ENCODE data around the gene FSD1.

The FSD1 gene

DNA sequence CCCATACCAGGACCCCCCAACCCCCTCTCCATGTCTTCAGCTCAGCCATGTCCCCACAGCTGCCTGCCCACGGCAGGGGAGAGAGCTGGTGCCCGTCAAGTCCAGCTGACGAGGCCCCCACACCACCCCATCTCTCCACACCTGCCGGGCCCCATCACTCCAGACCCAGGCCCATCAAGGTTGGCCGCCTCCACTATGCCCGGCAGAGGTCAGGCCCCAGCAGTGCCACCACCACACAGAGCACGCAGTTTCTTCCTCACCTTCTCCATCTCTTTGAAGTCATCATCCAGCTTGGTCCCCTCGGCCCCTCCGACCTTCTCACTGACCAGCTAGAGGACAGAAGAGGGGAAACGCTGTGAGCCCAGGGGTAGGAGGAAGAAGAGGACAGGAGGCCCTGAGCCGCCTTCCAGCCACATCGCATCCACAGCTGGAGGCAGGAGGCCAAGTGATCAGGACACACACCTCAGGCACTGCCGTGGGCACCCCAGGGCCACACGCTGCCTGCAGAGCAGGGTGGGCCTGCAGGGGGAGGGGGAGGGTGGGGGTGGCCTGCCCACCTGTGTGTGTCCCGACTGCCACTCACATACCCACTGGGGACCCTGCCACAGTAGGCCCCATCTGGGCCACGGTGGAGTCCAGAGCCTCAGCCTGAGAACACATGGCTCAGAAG lies 62.4 kb downstream of the FSD1 start:
- DNase-seq = no peak

DNA sequence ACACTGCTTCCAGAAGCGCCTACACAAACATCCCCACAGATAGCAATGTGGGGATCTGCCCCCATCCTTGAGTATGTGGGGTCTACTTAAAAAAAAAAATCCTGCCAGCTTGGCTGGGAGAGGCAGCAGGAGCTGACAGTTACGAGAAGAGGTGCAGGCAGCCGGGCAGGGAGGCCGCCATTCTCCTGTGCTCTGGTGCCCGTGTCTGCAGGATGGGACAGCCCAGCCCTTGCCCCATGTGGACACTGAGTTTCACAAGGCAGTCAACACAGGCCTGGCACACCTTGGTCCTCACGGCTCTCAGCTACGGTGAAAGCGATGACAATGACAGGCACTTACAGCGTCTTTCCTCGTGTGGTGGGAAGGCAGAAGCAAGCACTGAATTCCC lies 62.9 kb downstream of the FSD1 start:
- no peak for DNase-seq

DNA sequence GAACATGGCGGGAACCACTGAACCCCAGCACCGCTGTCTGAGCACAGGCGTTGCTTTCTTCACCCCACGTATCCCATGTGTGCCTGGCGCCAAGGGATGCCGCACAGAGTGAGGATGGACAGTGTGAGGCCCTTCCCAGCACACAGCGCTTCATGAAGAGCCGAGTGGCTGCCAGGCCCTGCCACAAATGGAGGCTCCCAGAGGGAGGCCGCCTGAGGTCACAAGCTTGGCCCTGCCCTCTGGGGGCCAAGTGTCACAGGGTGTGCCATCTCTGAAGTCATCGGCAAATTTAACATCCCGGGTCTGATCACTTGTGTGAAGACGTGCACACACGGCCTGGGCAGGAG lies 63.4 kb downstream of the FSD1 start:
- DNase-seq = no peak

DNA sequence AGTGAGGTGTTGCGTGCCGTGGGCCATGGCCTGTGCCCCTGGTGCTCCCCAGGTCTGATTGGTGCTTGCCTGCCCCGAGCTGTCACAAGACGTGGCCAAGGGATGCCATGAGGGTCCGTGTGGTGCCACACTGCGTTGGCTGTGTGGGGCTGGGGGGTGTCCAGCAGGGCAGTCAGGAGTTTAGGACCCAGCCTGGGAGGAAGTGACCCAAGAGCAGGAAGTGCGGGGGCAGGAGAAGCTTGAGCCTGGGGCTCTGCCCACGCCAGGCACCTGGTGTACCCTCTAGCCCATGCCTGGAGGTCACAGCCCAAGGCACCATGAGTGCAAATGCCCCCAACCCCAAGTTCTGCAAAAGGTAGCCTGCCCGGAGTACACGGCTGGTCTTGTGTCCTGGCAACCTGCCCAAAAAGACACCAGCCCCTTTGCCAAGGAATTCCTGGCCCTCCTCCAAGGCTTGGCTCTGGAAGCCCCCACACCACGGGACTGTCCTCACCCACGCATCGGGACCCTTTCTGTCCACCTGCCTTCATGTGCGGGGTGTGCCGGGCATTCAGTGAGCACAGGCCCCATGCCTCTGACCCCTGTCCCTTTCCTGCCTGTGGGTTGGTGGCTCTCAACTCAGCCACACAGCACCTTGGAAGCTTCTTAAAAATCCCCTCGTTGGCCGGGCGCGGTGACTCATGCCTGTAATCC lies 63.9 kb downstream of the FSD1 start:
- no peak for DNase-seq

DNA sequence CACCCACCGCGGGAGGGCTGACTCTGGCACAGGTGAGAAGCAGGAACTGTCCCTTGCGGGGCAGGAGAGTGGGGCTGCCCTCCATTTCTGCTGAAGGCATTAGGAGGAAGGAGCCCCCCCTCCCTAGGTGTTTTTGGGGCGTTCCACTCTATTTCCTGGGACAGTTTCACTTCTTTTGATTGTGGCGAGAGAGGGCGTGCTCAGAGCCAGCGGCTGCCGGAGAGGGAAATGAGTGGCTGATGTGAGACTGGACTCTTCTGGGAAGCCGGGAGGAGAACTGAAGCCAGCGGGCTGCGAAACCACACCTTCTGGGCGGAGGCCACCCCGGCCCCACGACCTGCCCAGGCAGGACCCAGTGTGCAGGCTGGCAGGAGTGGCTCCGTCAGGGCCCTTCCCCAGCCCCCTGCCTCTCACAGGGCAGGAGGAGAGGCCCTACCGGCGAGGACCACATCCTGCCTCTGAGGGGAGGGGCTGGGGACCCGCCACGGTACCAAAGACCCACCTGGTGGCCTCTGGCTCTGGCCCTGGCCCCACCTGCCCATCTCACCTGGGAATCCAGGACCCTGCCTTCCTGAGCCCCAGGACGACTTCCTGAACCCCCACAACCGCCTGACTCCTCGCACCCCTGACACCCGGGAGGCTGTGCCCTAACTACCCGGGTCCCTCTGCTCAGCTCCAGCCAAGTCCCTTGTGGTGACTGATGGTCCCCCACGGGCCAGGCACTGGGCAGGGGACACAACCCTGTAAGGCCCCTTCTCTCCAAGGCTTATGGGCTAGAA lies 64.9 kb downstream of the FSD1 start:
- no peak for DNase-seq

DNA sequence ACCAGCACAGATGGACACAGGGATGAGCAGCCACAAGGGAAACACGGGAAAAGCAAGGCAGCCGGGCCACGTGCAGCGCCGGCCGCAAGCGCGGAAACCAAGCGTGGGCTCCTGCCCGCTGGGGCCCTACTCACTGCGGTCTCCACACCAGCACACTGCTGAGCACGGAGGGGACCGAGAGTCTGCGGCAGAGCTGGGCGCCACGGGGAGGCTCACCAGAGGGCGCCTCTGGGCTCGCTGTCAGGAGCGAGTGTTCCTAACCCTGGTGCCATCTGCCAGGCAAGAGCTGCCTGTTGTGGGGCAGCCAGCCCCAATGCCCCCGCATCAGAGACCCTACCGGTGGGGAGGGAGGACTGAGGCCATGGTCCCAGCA lies 65.5 kb downstream of the FSD1 start:
- peak; percentile 52 for DNase-seq

DNA sequence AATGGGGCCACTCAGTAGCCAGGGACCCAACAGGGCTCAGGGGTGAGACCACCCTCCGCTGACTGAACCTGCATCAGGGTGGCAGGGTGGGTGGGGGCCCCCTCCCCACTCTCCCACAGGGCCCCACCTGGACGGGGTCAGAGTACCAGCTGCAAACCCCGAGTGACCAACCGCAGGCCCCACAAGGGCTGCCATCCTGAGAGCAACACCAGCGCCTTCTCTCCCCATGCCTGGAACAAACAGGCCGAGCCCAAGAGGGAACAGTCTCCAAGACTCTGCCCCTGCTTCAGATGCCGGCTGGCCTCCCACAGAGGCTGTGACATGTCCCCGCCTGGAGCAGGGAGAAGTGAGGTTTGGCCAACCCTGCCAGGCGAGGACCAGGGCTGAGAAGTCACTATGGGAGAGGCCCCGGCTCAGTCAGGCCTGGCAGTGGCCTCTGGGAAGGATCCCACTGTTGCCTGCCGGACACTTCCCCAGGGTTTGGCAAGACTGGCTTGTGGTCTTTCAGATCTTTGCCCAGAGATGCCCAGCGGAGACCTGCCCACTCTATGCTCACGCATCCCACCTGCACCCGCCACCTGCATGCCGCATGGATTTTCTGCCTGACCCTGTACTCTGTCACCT lies 66.1 kb downstream of the FSD1 start:
- DNase-seq = no peak

DNA sequence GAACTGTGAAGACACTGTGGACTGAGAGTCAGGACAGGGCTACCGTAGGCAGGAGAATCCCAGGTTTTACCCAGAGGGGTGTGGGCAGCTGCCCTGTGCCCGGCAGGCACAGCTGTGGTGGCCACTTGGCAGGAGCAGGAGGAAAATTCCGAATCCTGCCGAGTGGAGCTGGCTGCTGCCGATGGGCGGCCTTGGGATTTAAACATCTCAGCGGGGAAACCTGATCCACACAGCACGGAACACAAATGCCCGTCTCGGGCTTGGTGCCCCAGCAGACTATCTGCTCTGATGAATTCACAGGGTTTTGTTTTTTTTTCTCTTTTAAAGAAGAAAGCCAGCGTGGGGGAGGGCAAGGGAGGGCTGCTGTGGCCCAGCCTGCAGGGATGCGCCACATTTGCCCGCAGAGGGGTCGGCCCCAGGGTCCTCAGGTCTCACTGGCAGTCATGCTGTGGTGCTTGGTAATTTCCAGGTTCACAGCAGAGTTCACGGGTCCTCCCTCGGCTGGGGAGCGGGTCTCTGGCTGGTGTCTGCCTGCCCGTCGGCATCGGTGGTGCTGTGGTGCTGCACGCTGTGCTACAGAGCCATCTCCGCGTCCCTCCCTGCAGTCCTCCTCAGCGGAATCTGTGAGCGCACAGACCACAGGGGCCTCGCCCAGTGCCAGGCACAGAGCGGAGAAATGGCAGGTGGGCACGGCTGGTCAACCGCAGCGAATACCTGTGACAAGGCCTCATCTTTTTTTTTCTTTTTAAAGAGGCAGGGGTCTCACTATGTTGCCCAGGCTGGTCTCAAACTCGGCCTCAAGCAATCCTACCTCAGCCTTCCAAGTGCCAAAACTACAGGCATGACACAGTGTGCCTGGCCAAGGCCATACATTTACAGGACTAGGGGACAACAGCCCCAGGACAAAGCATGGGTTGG lies 67.1 kb downstream of the FSD1 start:
- DNase-seq = no peak

DNA sequence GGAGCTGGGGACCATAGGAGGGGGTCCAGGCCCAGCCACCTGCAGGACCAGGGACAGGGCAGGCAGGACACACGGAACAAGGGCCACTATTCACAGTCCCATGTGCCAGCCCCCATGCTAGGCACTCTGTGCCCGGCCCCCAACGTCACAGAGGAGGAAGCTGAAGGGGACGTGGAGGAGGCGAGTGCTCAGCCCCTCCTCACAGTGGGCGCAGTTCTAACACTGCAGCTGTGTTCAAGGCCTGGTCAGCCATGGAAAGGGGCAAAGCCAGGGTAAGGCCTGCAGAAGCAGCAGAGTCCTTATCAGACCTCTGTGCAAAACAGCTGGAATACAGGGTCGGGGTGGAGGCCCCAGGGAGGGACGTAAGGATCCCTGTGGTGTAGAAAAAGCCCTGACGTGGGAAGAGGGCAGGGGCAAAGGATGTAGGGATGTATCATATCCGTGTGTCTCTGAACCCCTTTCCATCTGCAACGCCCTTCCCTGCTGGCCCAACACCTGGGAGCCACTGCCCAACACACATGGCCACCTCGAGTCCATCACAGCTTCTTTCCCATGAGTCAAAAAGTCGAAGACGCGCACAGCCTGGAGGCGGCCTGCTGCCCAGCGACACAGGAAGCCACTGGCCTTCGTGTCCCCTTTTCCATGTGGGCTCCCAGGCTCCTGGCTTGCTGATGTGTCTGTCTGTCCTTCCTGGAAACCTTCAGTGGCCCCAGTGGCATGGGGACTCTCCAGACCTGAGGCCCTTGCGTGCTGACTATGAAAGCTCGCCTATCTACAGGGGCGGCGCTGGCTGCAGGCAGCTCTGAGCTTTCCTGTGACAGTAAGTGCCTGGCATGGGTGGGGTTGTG lies 68.0 kb downstream of the FSD1 start:
- no peak for DNase-seq

DNA sequence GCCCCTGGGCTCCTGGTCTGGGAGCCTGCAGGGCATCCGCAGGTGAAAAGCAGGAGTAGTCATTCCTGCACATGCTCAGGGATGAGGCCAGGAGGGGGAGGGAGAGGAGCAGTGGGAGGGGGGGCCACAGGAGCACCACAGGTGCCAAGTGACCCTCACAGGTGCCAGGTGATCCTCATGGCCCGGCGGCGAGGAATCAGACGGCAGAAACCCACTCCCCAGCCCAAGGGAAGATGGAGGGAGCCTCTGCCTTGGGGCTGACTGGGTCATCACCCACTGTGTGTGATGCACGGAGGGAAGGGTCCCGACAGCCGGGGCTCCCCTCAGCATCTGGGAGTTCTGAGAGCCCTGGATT lies 68.6 kb downstream of the FSD1 start:
- DNase-seq = no peak

All from NCI-H1694 treated with DMSO at 0.1 percent for 48 hours (cell line).